ENCODE measurements around the gene ENPP6.

The ENPP6 gene

GRCh38 chr4:184046148-184046547 is 171.5 kb downstream of the ENPP6 start:
- no peak for DNase-seq

GRCh38 chr4:184041156-184041555 is 176.5 kb downstream of the ENPP6 start:
- no peak for DNase-seq

DNA sequence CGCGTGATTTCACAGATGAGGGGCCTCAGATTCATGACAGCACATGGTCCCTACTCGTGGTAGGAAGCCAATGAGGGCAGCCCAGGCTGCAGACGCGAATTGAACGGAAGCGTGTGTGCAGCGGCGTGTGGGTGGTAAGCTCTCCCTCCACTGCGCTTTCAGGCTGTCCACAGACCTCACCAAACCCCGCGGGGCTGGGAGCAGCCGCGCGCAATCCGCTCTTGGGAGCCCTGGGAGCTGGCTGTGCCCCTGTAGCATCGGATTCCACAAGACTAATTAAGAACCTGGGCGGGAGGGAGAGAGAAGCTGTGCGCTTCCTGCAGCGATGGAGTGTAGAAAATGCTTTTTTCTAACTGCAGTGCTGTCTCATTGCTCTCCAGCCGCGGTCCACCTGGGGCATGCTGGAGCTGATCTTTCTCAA is 177.7 kb downstream of the ENPP6 start:
- DNase-seq = no peak

All from NCI-H526 (cell line).